Stimulated activated naive CD4-positive, alpha-beta T cell treated with Interleukin-2 at 50 U/mL for 16 hours (primary cell): ENCODE data around the gene SH3BP5.

Source experiments
- DNase-seq: peaks from one replicate; lab custom pipeline; 2025; lab: John Stamatoyannopoulos, UW

Gene SH3BP5

GRCh38 chr3:15297608-15298350 is 34.6 kb downstream of the SH3BP5 start:
- DNase-seq: no peak

GRCh38 chr3:15295506-15295905 is 36.9 kb downstream of the SH3BP5 start:
- DNase-seq: no peak

- no peak for DNase-seq
Observed at GRCh38 chr3:15294929-15295328, 37.5 kb downstream of the SH3BP5 start.

GRCh38 chr3:15292765-15293522 is 39.4 kb downstream of the SH3BP5 start:
- DNase-seq: no peak

GRCh38 chr3:15291589-15292541 is 40.5 kb downstream of the SH3BP5 start:
- peak; percentile 54 for DNase-seq

- no peak for DNase-seq
Observed at GRCh38 chr3:15290736-15291135, 41.6 kb downstream of the SH3BP5 start.

- no peak for DNase-seq
Observed at GRCh38 chr3:15289661-15290060, 42.7 kb downstream of the SH3BP5 start.

GRCh38 chr3:15288331-15289035 is 43.9 kb downstream of the SH3BP5 start:
- DNase-seq: no peak

GRCh38 chr3:15287565-15288330 is 44.6 kb downstream of the SH3BP5 start:
- DNase-seq: no peak

- no peak for DNase-seq
Observed at GRCh38 chr3:15286022-15286421, 46.4 kb downstream of the SH3BP5 start.

- DNase-seq: no peak
Observed at GRCh38 chr3:15284121-15284889, 48.1 kb downstream of the SH3BP5 start.

GRCh38 chr3:15283702-15284101 is 48.7 kb downstream of the SH3BP5 start:
- no peak for DNase-seq

- no peak for DNase-seq
Observed at GRCh38 chr3:15281817-15282216, 50.6 kb downstream of the SH3BP5 start.

GRCh38 chr3:15280853-15281532 is 51.4 kb downstream of the SH3BP5 start:
- DNase-seq: no peak

GRCh38 chr3:15279671-15280402 is 52.5 kb downstream of the SH3BP5 start:
- no peak for DNase-seq

GRCh38 chr3:15279205-15279604 is 53.2 kb downstream of the SH3BP5 start:
- no peak for DNase-seq

- no peak for DNase-seq
Observed at GRCh38 chr3:15277861-15278500, 54.4 kb downstream of the SH3BP5 start.

- no peak for DNase-seq
Observed at GRCh38 chr3:15276028-15276724, 56.2 kb downstream of the SH3BP5 start.
